ENCODE results near the gene LRRC17. TPM values are rescaled to one million over a fixed set of nuclear protein-coding genes. Genes with fewer than 3 reads are reported as not detected.

LRRC17 gene
- total and polyA plus RNA-seq, 10 of the 15 experiments (the other 5 are each of a cell fraction or from before 2014, with no cell fraction given) = 0.06 to 0.31 (median 0.10) TPM; not detected in 5

- ChIA-PET POLR2A (no interaction called here), CTCF (no interaction called here), RAD21 (ENCODE audit: unreplicated experiment) (interaction anchor here (0.7 kb wide), 1 partner anchor 172 kb away, joined by 3 read pairs; no protein-coding TSS in a partner anchor), SMC1A (ENCODE audit: uncharacterized antibody, unreplicated experiment) (interaction anchor here (0.7 to 1.2 kb wide), 2 partner anchors 52 to 56 kb away, joined by 3 to 4 read pairs; no protein-coding TSS in a partner anchor)
- H3K79me2 ChIP-seq (ENCODE audit: control insufficient read depth, insufficient read depth, low read length) = no peaks in the 10 kb centered on the region
- H3K27me3 ChIP-seq (replicated peaks in 1 of 2; ENCODE audit: control insufficient read depth in 2 of 2, insufficient read depth in 2 of 2, low read length in 1 of 2) = no peaks in the 10 kb centered on the region
- no peaks in the 10 kb centered on the region for H3K9me3 ChIP-seq (replicated peaks; ENCODE audit: control insufficient read depth, insufficient read depth, low read length)
- BruUV-seq (replicated peaks) = no TSS peak
- H4K20me1 ChIP-seq (ENCODE audit: control insufficient read depth, insufficient read depth) = no peaks in the 10 kb centered on the region
- no peak overlapping the region for H3K4me2 ChIP-seq (ENCODE audit: control insufficient read depth, insufficient read depth)
- no peaks in the 10 kb centered on the region for H3K36me3 ChIP-seq (ENCODE audit: control insufficient read depth in 2 of 2, insufficient read depth in 2 of 2, low read length in 1 of 2)
- H3K9ac ChIP-seq (ENCODE audit: control insufficient read depth, insufficient read depth, low read length) = no peak overlapping the region
- no peak overlapping the region for H3K27ac ChIP-seq (ENCODE audit: control insufficient read depth, insufficient read depth)
- no peak overlapping the region for H2AFZ ChIP-seq (ENCODE audit: control insufficient read depth, low read depth, low read length)
- 0% methylated on average over 2 of the region's 2 CpGs for WGBS (ENCODE audit: insufficient coverage, insufficient replicate concordance, low lambda C conversion rate, missing lambda C conversion rate)
- DNase-seq (ENCODE audit: low read depth, low spot score) (no peak), ATAC-seq (no peak), FAIRE-seq (no peak)
- intact Hi-C loops (cut with micrococcal nuclease; ENCODE audit: unreplicated experiment) (no loop called here), in situ Hi-C loops (cut with MboI) (no loop called here)
- no peaks in the 10 kb centered on the region for H3K4me1 ChIP-seq (ENCODE audit: control insufficient read depth, insufficient read depth, low read length)
- H3K4me3 ChIP-seq = no peak overlapping the region
- no peak for TF ChIP-seq GATAD2B (conservative IDR thresholded peaks at IDR 0.05; ENCODE audit: low read depth)
- no peak for TF ChIP-seq HSF1 (IDR thresholded peaks at IDR 0.05; ENCODE audit: low read depth, low read length)
- TF ChIP-seq ATF2 (IDR thresholded peaks at IDR 0.05; ENCODE audit: low read length) = no peak
- TF ChIP-seq MEF2A (IDR thresholded peaks at IDR 0.05; ENCODE audit: insufficient read depth, low read depth, low read length) = no peak
- TF ChIP-seq EED (IDR thresholded peaks at IDR 0.05; ENCODE audit: low read depth) = no peak
- no peak for TF ChIP-seq ELK1 (IDR thresholded peaks at IDR 0.05; ENCODE audit: low read depth, low read length)
- no peak for TF ChIP-seq SIN3A (IDR thresholded peaks at IDR 0.05; ENCODE audit: low read depth, low read length)
- no peak for TF ChIP-seq ZNF622 (IDR thresholded peaks at IDR 0.05)
- TF ChIP-seq MTA3 (IDR thresholded peaks at IDR 0.05; ENCODE audit: borderline replicate concordance, low read length) = no peak
- no peak for TF ChIP-seq SREBF1 (IDR thresholded peaks at IDR 0.05; ENCODE audit: low read length)
- TF ChIP-seq POU2F2 (IDR thresholded peaks at IDR 0.05; ENCODE audit: borderline replicate concordance, low read depth, low read length) = no peak
- TF ChIP-seq ZBTB4 (CRISPR knock-in tag; IDR thresholded peaks at IDR 0.05) = no peak
- no peak for TF ChIP-seq ATF3 (IDR thresholded peaks at IDR 0.05; ENCODE audit: borderline replicate concordance, extremely low read depth, low read depth, low read length)
These were observed 22.9 kb upstream of the LRRC17 start for GRCh38 chr7:102889851-102890250.

Data from GM12878 (cell line).